GM21423 (cell line): Measurements from ENCODE around the gene KRTAP12-2.
"Not testable (repeated sequence)": the region's sequence is repeated elsewhere in the genome, so short reads cannot be mapped to it uniquely, and the experiment has no call there.

ENCODE experiments used
- ATAC-seq: cut with Tn5 transposase; IDR thresholded peaks from one replicate; pipeline ENCODE4 v1.9.1; 2021; ENCODE audit warnings: mild to moderate bottlenecking, moderate library complexity; ENCODE audit not compliant: unreplicated experiment

The KRTAP12-2 gene

DNA sequence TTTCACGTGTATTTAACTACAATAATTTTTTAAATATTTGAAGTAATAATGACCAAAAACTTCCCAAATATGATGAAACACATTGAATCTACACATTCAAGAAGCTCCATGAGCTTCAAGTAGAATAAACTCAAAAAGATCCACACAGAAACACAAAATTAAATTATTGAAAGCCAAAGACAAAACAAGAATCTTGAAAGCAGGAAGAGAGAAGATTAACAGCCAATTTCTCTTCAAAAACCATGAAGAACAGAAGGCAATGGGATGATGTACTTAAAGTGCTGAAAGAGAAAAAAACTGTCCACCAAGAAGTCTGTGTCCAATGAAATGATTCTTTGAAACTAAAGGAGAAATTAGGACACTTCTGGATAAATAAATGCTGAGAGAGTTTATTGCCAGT lies 34.7 kb downstream of the KRTAP12-2 start:
- no peak for ATAC-seq

DNA sequence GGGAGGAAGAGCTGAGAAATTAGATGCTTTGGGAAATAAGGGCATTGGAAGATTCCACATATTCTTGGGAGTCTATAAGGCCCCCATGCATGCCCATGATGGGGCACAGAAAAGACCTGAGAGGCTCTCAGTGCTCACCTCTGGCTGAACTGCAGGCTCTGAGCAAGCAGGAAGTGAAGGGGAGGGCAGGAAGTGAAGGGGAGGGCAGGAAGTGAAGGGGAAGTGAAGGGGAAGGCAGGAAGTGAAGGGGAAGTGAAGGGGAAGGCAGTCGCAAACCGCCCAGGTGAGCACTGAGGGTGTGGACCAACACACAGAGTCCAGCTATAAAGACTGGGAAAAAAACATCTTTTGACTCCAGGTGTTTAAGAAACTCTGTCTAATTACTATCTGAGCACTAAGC lies 36.3 kb downstream of the KRTAP12-2 start:
- no peak for ATAC-seq

DNA sequence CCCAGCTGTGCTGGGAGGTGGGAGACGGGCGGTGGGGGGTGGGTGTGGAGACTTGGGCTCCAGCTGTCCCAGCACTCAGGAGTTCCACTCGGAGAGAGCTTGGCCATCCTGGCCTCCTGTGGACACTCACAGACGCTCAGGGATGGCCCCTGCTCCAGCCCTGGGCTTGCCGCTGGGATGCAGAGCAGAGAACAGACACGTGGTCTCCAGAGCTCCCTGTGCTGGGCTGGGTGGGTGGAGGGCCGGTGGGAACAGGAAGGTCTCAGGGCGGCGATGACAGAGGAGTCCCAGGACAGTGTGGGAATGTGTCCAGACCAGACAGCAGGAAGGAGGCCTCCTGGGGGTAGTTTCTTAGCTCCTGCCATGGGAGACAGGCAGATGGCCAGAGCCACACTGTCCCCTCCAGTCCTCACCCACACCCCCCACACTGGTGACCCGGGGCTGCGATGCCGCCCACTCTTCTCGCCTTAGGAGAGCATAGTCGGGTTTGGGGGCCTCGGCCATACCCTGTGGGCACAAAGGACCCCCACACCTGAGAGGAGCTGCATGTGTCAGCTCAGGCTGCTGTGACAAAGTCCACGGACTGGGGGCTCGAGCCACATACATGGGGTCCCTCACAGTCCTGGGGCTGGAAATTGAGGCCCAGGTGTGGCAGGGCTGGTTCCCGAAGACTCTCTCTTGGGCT lies 37.9 kb downstream of the KRTAP12-2 start:
- no peak for ATAC-seq

DNA sequence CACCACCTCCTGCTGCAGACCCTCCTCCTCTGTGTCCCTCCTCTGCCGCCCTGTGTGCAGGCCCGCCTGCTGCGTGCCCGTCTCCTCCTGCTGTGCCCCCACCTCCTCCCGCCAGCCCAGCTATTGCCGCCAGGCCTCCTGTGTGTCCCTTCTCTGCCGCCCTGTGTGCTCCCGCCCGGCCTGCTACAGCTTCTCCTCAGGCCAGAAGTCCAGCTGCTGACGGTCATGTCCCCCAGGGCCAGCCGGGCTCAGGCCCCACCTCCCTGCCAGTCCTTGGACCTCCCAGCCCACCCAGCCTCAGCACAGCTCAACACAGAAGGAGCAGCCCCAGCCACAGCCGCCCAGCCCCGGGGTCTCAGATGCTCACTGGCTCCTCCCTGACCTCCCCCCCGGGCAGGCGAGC lies 38.9 kb downstream of the KRTAP12-2 start:
- ATAC-seq, result not testable (repeated sequence)

DNA sequence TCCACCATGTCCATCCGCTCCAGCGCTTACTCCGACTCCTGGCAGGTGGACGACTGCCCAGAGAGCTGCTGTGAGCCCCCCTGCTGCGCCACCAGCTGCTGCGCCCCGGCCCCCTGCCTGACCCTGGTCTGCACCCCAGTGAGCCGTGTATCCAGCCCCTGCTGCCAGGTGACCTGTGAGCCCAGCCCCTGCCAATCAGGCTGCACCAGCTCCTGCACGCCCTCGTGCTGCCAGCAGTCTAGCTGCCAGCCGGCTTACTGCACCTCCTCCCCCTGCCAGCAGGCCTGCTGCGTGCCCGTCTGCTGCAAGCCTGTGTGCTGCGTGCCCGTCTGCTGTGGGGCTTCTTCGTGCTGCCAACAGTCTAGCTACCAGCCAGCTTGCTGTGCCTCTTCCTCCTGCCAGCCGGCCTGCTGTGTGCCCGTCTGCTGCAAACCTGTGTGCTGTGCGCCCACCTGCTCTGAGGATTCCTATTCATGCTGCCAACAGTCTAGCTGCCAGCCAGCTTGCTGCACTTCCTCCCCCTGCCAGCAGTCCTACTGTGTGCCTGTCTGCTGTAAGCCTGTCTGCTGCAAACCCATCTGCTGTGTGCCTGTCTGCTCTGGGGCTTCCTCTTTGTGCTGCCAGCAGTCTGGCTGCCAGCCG lies 39.4 kb downstream of the KRTAP12-2 start:
- ATAC-seq, result not testable (repeated sequence)

DNA sequence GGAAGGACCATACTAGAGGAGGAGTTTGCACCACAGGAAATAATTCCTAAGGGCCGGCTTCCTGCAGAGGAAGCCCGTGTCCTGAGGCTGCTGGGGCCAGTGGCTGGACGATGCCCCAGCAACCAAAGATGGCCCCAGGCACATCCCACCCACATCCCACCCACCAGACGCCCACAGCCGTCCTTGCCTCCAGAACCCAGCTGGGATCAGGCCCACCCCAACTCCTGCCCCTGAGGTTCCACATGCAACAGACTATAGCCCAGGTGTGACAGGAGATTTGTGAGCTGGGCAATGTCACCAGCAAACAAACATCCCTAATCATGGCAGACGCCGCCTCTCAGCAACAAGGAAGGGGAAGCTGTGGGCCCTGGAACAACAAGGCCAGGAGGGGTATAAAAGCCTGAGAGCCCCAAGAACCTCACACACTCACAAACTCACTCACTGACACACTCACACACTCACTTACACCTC lies 40.0 kb downstream of the KRTAP12-2 start, which contains the start of gene KRTAP10-9:
TSS of gene KRTAP10-9 (plus strand) at position 421 of the 471 bp plus-strand sequence. CDS start 79 bp downstream, outside the sequence.
- no peak for ATAC-seq

DNA sequence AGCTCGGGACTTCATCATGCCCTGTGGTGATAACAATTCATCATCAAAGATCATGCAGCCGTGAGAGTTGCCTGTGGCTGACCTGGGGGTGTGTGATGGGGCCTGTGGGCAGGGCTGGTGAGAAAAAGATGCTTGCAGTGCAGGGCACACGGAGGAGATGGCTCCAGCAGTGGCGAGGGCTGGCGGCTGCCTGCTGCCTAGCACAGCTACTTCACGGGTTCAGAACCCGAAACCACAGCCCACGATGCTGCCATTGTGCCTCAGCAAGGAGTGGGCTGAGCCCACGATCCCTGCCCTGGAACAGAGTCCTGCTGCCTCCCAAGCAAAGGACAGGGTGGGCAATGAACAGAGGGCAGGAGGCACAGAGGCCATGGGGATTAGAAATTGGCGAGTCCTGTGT lies 40.5 kb downstream of the KRTAP12-2 start:
- ATAC-seq, result no peak

DNA sequence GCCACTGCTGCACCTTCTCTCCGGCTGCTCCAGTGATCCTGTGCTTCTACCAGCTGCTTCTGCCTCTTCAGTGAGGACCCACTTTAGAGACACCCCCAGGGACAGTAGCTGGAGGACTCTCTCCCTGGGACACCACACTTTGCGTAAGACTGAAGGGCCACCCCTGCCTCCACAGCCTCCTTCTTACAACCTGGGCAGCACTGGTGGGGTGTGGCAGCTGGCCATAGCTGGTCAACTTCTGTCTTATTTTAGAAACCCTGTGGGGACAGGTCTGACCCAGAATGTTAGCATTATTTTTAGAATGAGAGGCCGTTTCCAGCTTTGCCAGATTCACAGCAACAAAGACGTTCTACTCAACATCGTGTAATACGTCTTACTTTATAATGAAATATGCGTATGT lies 41.0 kb downstream of the KRTAP12-2 start:
- ATAC-seq, result no peak

DNA sequence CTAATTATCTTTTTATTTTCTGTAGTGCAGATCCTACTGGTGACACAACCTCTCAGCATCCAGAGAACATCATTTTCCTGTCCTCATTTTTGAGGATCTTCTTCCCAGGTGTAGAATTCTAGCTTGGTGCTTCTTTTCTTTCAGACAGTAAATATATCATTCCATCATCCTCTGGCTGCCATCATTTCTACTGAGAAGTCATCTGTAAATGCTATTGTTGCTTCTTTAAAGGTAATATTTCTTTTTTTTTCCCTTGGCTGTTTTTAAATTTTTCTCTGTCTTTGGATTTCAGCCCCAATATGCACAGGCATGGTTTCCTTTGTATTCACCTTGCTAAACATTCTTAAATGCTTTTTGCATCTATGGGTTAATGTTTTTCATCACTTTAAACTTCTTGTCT lies 43.2 kb downstream of the KRTAP12-2 start:
- no peak for ATAC-seq

DNA sequence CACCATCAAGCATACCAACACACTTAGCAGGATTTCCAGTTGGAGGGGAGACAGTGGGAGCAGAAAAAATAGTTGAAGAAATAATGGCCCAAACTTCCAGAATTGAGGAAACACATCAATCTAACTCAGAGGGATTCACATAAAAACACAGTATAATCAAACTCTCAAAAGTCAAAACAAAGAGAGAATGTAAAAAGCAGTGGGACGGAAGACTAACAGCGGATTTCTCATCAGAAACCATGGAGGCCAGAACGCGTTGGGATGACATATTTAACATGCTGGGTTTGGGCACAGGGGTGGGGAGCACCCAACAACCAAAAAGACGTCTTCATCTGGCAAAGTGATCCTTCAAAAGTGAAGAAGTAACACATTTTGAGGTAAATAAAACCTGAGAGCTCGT lies 46.8 kb downstream of the KRTAP12-2 start:
- no peak for ATAC-seq

DNA sequence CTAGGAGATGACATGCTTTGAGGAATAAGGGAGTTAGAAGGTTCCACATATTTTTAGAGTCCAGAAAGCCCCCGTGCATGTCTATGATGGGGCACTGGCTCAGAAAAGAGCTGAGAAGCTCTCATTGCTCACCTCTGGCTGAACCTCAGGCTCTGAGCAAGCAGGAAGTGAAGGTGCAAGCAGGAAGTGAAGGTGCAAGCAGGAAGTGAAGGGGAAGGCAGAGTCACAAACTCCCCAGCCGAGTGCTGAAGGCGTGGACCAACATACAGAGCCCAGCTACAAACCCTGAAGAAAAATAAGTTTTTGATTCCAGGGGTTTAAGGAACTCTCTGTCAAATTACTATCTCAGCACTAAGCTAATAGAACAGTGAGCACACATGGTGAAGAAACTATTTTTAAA lies 47.8 kb downstream of the KRTAP12-2 start:
- no peak for ATAC-seq

DNA sequence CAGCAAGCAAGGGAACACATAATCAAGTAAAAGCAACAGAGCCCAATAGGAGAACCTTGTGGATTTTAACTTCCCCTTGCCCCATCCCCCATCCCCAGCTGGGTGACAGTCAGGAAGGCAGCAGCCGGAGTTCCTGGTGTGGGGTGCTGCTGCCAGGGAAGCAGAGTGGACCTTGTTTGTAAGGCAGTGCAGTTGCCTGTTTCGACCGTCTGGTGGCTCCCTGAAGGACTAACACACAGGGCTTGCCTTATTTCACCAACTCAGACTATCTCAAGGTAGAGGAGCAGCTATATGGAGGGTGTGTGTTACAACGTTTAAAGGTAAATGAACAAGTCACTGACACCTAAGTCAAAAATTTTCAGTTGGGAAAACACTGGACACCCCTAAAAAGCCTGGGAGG lies 48.2 kb downstream of the KRTAP12-2 start:
- no peak for ATAC-seq

DNA sequence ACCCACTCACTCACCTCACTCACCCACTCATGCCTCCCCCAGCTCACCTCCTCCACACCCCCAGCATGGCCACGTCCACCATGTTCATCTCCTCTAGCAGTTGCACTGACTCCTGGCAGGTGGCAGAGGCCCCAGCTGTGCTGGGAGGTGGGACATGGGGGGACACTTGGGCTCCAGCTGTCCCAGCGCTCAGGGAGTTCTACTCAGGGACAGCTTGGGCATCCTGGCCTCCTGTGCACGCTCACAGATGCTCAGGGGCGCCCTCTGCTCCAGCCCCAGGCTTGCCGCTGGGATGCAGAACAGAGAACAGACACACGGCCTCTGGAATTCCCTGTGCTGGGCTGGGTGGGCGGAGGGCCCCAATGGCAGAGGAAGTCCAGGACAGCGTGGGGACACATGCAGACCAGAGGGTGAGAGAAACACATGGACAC lies 49.6 kb downstream of the KRTAP12-2 start:
- ATAC-seq, result no peak

DNA sequence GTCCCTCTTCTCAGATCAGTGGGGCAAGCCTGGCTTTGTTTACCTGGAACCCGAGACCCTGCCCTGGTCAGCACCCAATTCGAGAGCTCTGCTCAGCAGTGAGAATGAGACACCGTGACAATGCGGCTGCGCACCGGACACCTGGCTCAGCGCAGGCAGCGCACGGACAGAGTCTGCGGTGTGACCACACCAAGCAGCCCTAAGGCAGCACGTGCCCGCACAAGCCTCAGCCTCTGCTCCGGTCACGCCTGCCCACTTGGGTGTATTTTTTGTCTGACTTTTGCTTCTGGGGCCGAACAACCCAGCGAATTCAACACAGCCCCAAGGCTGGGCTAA lies 50.2 kb downstream of the KRTAP12-2 start:
- no peak for ATAC-seq
